Motor neuron (in vitro differentiated cells): ENCODE results near the gene ATG9B. TPM values are rescaled to one million over a fixed set of nuclear protein-coding genes. Genes with fewer than 3 reads are reported as not detected.
"Not testable (repeated sequence)": the region's sequence is repeated elsewhere in the genome, so short reads cannot be mapped to it uniquely, and the experiment has no call there.

Source experiments
- ATAC-seq, 8 experiments: fragments of 200-7000 bp; cut with Tn5 transposase; replicated peaks in 6 of 8; 2 replicates each; pipeline ENCODE4 v1.8.0; 2021; ENCODE audit warnings: mild to moderate bottlenecking in 8 of 8, moderate library complexity in 8 of 8
- H3K27ac ChIP-seq, 2 donors: fragments of 250-450 bp; sonication (Bioruptor Pico); 2 replicates each; pipeline ENCODE4 v1.9.0; 2021; ENCODE audit warnings: antibody characterized with exemption in 2 of 2, mild to moderate bottlenecking in 2 of 2, moderate library complexity in 1 of 2
- H3K4me1 ChIP-seq, 2 donors: fragments of 250-450 bp; sonication (Bioruptor Pico); replicated peaks in 1 of 2; 2 replicates each; pipeline ENCODE4 v1.6.1; 2021; ENCODE audit warnings: antibody characterized with exemption in 2 of 2, mild to moderate bottlenecking in 2 of 2, moderate library complexity in 1 of 2
- H3K4me3 ChIP-seq, 5 donors: fragments of 250-450 bp; sonication (Bioruptor Pico); 2 replicates each; pipeline ENCODE4 v1.9.0; 2021; ENCODE audit warnings: antibody characterized with exemption in 5 of 5, mild to moderate bottlenecking in 5 of 5, moderate library complexity in 4 of 5
- WGBS, 10 experiments: fragments of 450-650 bp; shearing (Covaris generic); methylation state at CpG; one replicate each; pipeline ENCODE4 v1.0.0; 2022; 5-methylcytosine and 5-hydroxymethylcytosine counted together
- in situ Hi-C, 9 experiments: fragments of 400-800 bp; cut with MboI; loops; one replicate each; pipeline ENCODE4 v1.15.0; 2021; ENCODE audit warnings: low sequenced_read_pairs in 9 of 9, low pct_unique_long_range_greater_than_20kb in 2 of 9; ENCODE audit not compliant: unreplicated experiment in 9 of 9
- total RNA-seq, 8 experiments: library from RNA; unstranded; fragments of 300-600 nt; gene quantifications; 2 replicates each; pipeline versions ENCODE4 v1.2.3 to v1.2.4, GENCODE V29; 2022

ATG9B gene
- total RNA-seq, 8 experiments from 2014 or later: 0.36 to 6.7 (median 2.2) TPM

GRCh38 chr7:151014950-151015349 is 9.3 kb downstream of the ATG9B start:
- in situ Hi-C loops: no loop called here
- H3K27ac ChIP-seq: no peak overlapping the region
- no peak overlapping the region for H3K4me3 ChIP-seq
- H3K4me1 ChIP-seq: peaks cover 35 to 41% of the 10 kb centered on the region in 2 donors
- WGBS, 10 experiments: 40 to 100% (median 87%) methylated on average over 2 to 6 of the region's 8 CpGs; no CpG with 5 or more reads in 2 of the 10 experiments
- ATAC-seq: no peak

GRCh38 chr7:151013733-151014497 is 10.4 kb downstream of the ATG9B start:
- no peak overlapping the region for H3K27ac ChIP-seq
- ATAC-seq: peak; percentile 42 to 75 (median 61)
- peak overlapping the region; percentile 9 to 29 (median 12) for H3K4me3 ChIP-seq
- in situ Hi-C loops: no loop called here
- 0 to 60% (median 30%) methylated on average over 1 to 15 of the region's 55 CpGs; no CpG with 5 or more reads in 1 of the 10 experiments for whole genome bisulfite sequencing, 10 experiments
- H3K4me1 ChIP-seq: peaks cover 32 to 39% of the 10 kb centered on the region in 2 donors

- no peak overlapping the region for H3K27ac ChIP-seq
- H3K4me1 ChIP-seq: peaks cover 30 to 34% of the 10 kb centered on the region in 2 donors
Measured at GRCh38 chr7:151013356-151013732, 10.9 kb downstream of the ATG9B start.

GRCh38 chr7:151012911-151013347 is 11.4 kb downstream of the ATG9B start:
- peaks cover 29 to 31% of the 10 kb centered on the region in 2 donors for H3K4me1 ChIP-seq
- in situ Hi-C loops: no loop called here
- peak overlapping the region in 1 of 5 donors; percentile 29 for H3K4me3 ChIP-seq
- peak; percentile 1 to 68 (median 58) for ATAC-seq
- WGBS, 10 experiments: 17 to 100% (median 37%) methylated on average over 2 to 10 of the region's 23 CpGs; no CpG with 5 or more reads in 5 of the 10 experiments
- H3K27ac ChIP-seq: no peak overlapping the region

More at GRCh38 chr7:151013356-151013732, 10.9 kb downstream of the ATG9B start:
- peak overlapping the region in 1 of 5 donors; percentile 29 for H3K4me3 ChIP-seq
- peak in 5 of 8 experiments; percentile 4 to 31 (median 25) for ATAC-seq
- WGBS, 10 experiments: 20% methylated on average over 3 of the region's 26 CpGs; no CpG with 5 or more reads in 9 of the 10 experiments
- in situ Hi-C loops: no loop called here

DNA sequence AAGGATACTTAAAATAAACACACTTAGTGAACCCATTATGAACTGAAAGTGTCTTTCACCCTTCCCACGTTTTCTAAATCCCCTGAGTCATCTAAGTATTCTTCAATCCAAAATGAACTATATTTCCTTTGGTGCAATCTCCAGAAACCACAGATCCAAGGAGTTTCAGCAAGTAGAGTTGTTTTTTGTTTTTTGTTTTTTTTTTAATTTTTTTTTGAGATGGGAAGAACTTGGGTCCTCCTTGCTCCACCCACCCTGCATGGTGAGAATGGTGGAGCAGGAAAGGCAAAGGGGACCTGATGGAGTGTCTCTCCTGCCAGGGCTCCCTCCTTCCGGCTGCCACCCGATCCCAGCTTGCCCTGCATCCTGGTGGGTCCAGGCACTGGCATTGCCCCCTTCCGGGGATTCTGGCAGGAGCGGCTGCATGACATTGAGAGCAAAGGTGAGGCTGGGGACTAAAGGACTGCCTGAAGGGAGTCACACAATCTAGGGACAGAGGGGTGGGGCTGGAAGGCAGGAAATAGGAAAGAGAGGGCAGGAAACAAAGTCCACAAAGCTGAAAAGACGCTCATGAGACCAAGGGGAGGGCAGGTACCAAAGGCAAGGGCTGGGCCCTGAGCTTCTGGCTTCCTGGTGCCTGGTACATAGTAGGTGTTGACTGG is 12.1 kb downstream of the ATG9B start:
- no peak for ATAC-seq
- no peak overlapping the region for H3K27ac ChIP-seq
- WGBS, 10 experiments: 0 to 89% (median 59%) methylated on average over 1 to 5 of the region's 6 CpGs; no CpG with 5 or more reads in 4 of the 10 experiments

GRCh38 chr7:151011616-151012015 is 12.7 kb downstream of the ATG9B start:
- ATAC-seq, H3K27ac ChIP-seq, in situ Hi-C loops, H3K4me3 ChIP-seq: not testable (repeated sequence)
- H3K4me1 ChIP-seq: peaks cover 27 to 28% of the 10 kb centered on the region in 2 donors
- WGBS, 10 experiments: 71 to 100% (median 100%) methylated on average over 1 to 5 of the region's 12 CpGs; no CpG with 5 or more reads in 3 of the 10 experiments

More for the DNA sequence above, 12.1 kb downstream of the ATG9B start:
- H3K4me3 ChIP-seq: no peak overlapping the region
- in situ Hi-C loops: no loop called here
- H3K4me1 ChIP-seq: peaks cover 27 to 28% of the 10 kb centered on the region in 2 donors

- H3K27ac ChIP-seq: no peak overlapping the region
- in situ Hi-C loops: no loop called here
- peaks cover 27 to 28% of the 10 kb centered on the region in 2 donors for H3K4me1 ChIP-seq
- H3K4me3 ChIP-seq: no peak overlapping the region
- 100% methylated on average over 1 of the region's 1 CpG; no CpG with 5 or more reads in 9 of the 10 experiments for WGBS, 10 experiments
- peak in 2 of 8 experiments; percentile 9 to 10 for ATAC-seq
Measured at GRCh38 chr7:151011097-151011409, 13.2 kb downstream of the ATG9B start.

DNA sequence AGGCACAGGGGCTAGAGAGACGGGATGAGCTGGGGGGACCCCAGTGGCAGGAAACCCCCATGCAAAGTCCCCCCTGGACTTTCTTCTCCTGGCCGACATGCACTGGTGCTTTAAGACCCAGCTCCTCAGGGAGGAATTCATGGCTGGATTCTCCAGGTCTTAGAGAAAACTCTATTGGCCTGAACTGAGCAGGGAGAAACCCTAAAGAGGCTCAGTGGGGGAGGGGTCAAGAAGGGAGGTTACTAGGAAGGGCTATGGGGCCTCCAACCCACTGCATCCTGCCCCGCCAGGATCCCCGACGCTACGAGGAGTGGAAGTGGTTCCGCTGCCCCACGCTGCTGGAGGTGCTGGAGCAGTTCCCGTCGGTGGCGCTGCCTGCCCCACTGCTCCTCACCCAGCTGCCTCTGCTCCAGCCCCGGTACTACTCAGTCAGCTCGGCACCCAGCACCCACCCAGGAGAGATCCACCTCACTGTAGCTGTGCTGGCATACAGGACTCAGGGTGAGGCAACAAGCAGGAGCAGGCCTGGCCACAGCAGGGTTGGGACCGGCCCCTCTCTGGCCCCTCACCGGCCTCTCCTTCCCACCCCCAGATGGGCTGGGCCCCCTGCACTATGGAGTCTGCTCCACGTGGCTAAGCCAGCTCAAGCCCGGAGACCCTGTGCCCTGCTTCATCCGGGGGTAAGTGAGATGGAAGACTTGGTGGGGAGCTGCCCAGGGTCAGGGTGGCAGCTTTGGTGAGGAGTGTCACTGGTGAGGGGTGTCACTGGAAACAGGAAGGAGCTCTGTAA is 13.8 kb downstream of the ATG9B start:
- peaks cover 27 to 28% of the 10 kb centered on the region in 2 donors for H3K4me1 ChIP-seq
- 0 to 27% (median 26%) methylated on average over 1 to 7 of the region's 18 CpGs; no CpG with 5 or more reads in 7 of the 10 experiments for WGBS, 10 experiments
- in situ Hi-C loops: no loop called here
- ATAC-seq: peak; percentile 2 to 22 (median 14)
- H3K27ac ChIP-seq: no peak overlapping the region
- no peak overlapping the region for H3K4me3 ChIP-seq

DNA sequence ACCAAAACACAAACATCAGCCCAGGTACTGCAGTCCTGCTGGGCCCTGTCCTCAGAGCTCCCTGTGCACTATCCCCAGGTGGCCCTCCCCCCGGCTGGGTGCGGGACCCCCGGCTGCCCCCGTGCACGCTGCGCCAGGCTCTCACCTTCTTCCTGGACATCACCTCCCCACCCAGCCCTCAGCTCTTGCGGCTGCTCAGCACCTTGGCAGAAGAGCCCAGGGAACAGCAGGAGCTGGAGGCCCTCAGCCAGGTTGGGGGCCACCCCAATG is 14.3 kb downstream of the ATG9B start:
- Histone ChIP-seq H3K27ac (no peak overlapping the region), H3K4me3 (no peak overlapping the region), H3K4me1 (peaks cover 27 to 28% of the 10 kb centered on the region in 2 donors)
- WGBS, 10 experiments: no CpG with 5 or more reads among the region's 7 CpGs
- no peak for ATAC-seq
- in situ Hi-C loops: no loop called here

GRCh38 chr7:151009327-151010036 is 14.8 kb downstream of the ATG9B start:
- ATAC-seq: peak in 5 of 8 experiments; percentile 38 to 47 (median 42)
- in situ Hi-C loops: no loop called here
- H3K4me1 ChIP-seq: peaks cover 27 to 28% of the 10 kb centered on the region in 2 donors
- no peak overlapping the region for H3K4me3 ChIP-seq
- no peak overlapping the region for H3K27ac ChIP-seq
- 40% methylated on average over 1 of the region's 22 CpGs; no CpG with 5 or more reads in 9 of the 10 experiments for WGBS, 10 experiments

GRCh38 chr7:151008511-151009323 is 15.6 kb downstream of the ATG9B start:
- peak in 2 of 8 experiments; percentile 8 to 39 for ATAC-seq
- H3K4me1 ChIP-seq: peaks cover 24% of the 10 kb centered on the region in 2 donors
- in situ Hi-C loops: no loop called here
- 47 to 98% (median 94%) methylated on average over 2 to 10 of the region's 40 CpGs; no CpG with 5 or more reads in 5 of the 10 experiments for WGBS, 10 experiments
- no peak overlapping the region for H3K27ac ChIP-seq
- H3K4me3 ChIP-seq: no peak overlapping the region

DNA sequence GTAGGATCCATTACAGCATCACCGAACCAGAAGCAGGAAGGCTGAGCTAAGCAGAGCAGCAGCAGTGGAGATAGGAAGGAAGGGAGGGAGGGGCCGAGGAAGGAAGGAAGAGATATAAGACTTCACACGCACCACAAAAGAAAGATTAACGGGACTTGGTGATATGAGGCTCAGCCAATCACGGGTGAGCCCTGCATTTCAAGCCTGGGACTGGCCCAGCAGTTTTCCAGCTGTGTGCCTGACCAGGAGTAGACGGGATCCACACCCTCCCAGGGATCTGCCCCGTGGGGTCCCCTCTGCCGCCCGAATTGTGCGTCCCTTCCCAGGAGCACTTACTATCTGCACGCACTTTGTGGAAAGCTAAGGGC is 16.2 kb downstream of the ATG9B start:
- in situ Hi-C loops: no loop called here

More for the DNA sequence above, 16.2 kb downstream of the ATG9B start:
- Histone ChIP-seq H3K4me1 (peaks cover 19% of the 10 kb centered on the region in 2 donors), H3K4me3 (no peak overlapping the region), H3K27ac (no peak overlapping the region)
- 36 to 94% (median 73%) methylated on average over 2 to 7 of the region's 11 CpGs; no CpG with 5 or more reads in 1 of the 10 experiments for WGBS, 10 experiments
- no peak for ATAC-seq
